ENCODE measurements around the gene GALR1. TPM values are rescaled to one million over a fixed set of nuclear protein-coding genes. Genes with fewer than 3 reads are reported as not detected.

The GALR1 gene
- total RNA-seq, 1 experiment from 2014 or later = not detected

DNA sequence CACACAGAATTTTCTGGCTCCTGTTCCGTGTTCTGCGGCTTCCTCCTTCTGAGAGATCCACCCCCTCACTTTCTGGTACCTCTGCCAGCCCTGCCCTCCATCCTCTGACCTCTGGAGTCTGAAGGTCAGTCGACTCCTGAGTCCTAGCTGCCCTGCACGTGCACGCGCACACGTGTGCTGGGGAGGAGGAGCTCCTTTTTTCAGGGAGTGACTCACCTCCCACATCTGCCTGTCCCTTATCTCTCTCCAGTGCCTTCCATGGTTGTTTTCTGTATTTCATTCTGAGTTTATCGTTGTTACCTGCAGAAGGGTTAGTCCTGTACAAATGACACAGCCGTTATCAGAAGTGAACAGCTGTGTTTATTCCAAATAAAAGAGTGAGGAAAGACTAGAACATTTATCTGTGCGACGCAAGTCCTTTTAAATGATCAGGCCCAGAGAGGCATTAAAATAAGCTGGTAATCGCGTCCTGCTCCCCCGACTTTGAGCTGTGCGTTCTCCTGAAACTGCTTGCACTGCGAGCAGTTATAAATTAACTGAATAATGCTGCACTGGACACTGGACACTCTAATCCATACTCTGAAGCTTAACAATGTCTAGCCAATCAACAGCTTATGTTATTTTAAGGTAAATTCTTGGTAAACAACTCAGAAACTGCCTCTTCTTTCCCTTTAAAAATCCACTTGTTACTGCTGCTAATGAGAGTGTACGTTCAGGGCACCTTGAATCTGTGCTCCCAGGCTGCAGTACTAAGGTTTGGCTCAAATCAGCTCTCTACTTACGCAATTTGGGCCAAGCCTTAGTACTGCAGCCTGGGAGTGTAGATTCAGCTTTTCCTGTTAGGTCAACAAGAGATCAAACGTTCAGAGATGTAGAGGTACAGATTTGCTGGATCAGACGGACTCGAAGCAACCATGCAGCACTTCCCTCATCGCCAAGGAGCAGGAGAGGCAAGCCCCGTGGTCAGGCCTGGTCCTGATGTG lies 72.5 kb downstream of the GALR1 start:
- TF ChIP-seq, protein P1, sequence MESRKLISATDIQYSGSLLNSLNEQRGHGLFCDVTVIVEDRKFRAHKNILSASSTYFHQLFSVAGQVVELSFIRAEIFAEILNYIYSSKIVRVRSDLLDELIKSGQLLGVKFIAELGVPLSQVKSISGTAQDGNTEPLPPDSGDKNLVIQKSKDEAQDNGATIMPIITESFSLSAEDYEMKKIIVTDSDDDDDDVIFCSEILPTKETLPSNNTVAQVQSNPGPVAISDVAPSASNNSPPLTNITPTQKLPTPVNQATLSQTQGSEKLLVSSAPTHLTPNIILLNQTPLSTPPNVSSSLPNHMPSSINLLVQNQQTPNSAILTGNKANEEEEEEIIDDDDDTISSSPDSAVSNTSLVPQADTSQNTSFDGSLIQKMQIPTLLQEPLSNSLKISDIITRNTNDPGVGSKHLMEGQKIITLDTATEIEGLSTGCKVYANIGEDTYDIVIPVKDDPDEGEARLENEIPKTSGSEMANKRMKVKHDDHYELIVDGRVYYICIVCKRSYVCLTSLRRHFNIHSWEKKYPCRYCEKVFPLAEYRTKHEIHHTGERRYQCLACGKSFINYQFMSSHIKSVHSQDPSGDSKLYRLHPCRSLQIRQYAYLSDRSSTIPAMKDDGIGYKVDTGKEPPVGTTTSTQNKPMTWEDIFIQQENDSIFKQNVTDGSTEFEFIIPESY (IDR thresholded peaks at IDR 0.05; ENCODE audit: extremely low read depth, insufficient replicate concordance, low read length) = no peak
- TF ChIP-seq, protein P2, sequence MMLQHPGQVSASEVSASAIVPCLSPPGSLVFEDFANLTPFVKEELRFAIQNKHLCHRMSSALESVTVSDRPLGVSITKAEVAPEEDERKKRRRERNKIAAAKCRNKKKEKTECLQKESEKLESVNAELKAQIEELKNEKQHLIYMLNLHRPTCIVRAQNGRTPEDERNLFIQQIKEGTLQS (IDR thresholded peaks at IDR 0.05) = no peak
- TF ChIP-seq ZFX (IDR thresholded peaks at IDR 0.05) (no peak), EZH2phosphoT487 (IDR thresholded peaks at IDR 0.05; ENCODE audit: borderline replicate concordance) (no peak), TCF7L2 (IDR thresholded peaks at IDR 0.05; ENCODE audit: borderline replicate concordance, extremely low read depth, insufficient read depth, insufficient read length) (no peak), EGR1 (IDR thresholded peaks at IDR 0.05; ENCODE audit: low read depth) (no peak), EZH2 (IDR thresholded peaks at IDR 0.05) (no peak)
- TF ChIP-seq, protein P3, sequence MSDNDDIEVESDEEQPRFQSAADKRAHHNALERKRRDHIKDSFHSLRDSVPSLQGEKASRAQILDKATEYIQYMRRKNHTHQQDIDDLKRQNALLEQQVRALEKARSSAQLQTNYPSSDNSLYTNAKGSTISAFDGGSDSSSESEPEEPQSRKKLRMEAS (IDR thresholded peaks at IDR 0.05) = no peak
- TF ChIP-seq, protein P4, sequence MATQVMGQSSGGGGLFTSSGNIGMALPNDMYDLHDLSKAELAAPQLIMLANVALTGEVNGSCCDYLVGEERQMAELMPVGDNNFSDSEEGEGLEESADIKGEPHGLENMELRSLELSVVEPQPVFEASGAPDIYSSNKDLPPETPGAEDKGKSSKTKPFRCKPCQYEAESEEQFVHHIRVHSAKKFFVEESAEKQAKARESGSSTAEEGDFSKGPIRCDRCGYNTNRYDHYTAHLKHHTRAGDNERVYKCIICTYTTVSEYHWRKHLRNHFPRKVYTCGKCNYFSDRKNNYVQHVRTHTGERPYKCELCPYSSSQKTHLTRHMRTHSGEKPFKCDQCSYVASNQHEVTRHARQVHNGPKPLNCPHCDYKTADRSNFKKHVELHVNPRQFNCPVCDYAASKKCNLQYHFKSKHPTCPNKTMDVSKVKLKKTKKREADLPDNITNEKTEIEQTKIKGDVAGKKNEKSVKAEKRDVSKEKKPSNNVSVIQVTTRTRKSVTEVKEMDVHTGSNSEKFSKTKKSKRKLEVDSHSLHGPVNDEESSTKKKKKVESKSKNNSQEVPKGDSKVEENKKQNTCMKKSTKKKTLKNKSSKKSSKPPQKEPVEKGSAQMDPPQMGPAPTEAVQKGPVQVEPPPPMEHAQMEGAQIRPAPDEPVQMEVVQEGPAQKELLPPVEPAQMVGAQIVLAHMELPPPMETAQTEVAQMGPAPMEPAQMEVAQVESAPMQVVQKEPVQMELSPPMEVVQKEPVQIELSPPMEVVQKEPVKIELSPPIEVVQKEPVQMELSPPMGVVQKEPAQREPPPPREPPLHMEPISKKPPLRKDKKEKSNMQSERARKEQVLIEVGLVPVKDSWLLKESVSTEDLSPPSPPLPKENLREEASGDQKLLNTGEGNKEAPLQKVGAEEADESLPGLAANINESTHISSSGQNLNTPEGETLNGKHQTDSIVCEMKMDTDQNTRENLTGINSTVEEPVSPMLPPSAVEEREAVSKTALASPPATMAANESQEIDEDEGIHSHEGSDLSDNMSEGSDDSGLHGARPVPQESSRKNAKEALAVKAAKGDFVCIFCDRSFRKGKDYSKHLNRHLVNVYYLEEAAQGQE (IDR thresholded peaks at IDR 0.05; ENCODE audit: low read depth) = no peak
- Histone ChIP-seq H3K4me3 (replicated peaks in 1 of 2; ENCODE audit: low read depth in 1 of 2, low read length in 2 of 2) (no peak overlapping the region), H3K4me1 (ENCODE audit: control insufficient read depth in 1 of 2, insufficient read depth in 2 of 2, low read length in 2 of 2) (no peaks in the 10 kb centered on the region), H3K9me3 (ENCODE audit: control insufficient read depth in 1 of 2, insufficient read depth in 1 of 2, low read depth in 1 of 2, low read length in 2 of 2) (no peaks in the 10 kb centered on the region), H3K9me2 (ENCODE audit: insufficient read depth) (no peaks in the 10 kb centered on the region), H3K4me2 (ENCODE audit: low read length) (no peak overlapping the region), H3K27me3 (ENCODE audit: insufficient read depth, low read length) (peaks cover 13% of the 10 kb centered on the region; the same call in 1 of the 2 replicates), H4K20me1 (ENCODE audit: insufficient read depth) (no peaks in the 10 kb centered on the region), H3K79me2 (ENCODE audit: insufficient read depth, low read length) (no peaks in the 10 kb centered on the region), H3K36me3 (ENCODE audit: control insufficient read depth in 1 of 2, insufficient read depth in 2 of 2, low read length in 2 of 2) (no peaks in the 10 kb centered on the region), H2AFZ (ENCODE audit: low read depth, low read length, poor library complexity, severe bottlenecking) (no peak overlapping the region), H3K27ac (ENCODE audit: low read depth, low read length) (no peak overlapping the region), H3K9ac (ENCODE audit: low read length) (no peak overlapping the region)
- ATAC-seq (no peak), DNase-seq (ENCODE audit: low read depth, low spot score) (no peak)
- CTCF ChIA-PET = no interaction called here
- RAD21 ChIA-PET (ENCODE audit: low non-redundant PET in 1 of 2, low total read pairs in 2 of 2, uncharacterized antibody in 2 of 2, unreplicated experiment in 2 of 2) = no interaction called here
- POLR2A ChIA-PET = no interaction called here
- intact Hi-C loops (cut with micrococcal nuclease) = no loop called here
- no TSS peak for BruUV-seq (replicated peaks)
